GM18909 (cell line): Measurements from ENCODE around the gene STARD8.

ENCODE experiments used
- ATAC-seq: cut with Tn5 transposase; IDR thresholded peaks from one replicate; pipeline ENCODE4 v1.9.1; 2021; ENCODE audit warnings: mild to moderate bottlenecking; ENCODE audit not compliant: unreplicated experiment, poor library complexity

Gene STARD8

DNA sequence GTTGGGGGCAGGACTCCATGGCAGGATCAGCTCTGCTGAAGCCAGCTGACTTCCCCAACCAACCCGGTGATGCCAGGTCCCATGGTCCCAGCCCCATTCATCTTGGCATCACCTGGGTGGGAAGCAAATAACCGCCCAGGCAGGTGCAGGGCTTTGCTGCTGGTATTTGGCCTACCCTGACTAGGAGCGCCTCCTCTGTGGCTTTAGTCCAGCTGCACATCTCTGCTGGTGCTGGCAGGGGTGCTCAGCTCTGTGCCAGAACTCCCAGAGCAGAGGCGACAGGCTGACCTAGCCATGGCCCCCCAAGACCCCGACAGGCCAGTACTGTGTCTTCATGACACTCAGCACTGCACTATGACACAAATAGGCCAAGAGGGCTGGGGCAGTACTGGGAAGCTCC, 64.4 kb downstream of the STARD8 start:
- ATAC-seq = no peak

GRCh38 chrX:68714856-68715255, 67.4 kb downstream of the STARD8 start:
- ATAC-seq = no peak

- ATAC-seq = no peak
Measured at GRCh38 chrX:68717196-68717595, 69.7 kb downstream of the STARD8 start.

DNA sequence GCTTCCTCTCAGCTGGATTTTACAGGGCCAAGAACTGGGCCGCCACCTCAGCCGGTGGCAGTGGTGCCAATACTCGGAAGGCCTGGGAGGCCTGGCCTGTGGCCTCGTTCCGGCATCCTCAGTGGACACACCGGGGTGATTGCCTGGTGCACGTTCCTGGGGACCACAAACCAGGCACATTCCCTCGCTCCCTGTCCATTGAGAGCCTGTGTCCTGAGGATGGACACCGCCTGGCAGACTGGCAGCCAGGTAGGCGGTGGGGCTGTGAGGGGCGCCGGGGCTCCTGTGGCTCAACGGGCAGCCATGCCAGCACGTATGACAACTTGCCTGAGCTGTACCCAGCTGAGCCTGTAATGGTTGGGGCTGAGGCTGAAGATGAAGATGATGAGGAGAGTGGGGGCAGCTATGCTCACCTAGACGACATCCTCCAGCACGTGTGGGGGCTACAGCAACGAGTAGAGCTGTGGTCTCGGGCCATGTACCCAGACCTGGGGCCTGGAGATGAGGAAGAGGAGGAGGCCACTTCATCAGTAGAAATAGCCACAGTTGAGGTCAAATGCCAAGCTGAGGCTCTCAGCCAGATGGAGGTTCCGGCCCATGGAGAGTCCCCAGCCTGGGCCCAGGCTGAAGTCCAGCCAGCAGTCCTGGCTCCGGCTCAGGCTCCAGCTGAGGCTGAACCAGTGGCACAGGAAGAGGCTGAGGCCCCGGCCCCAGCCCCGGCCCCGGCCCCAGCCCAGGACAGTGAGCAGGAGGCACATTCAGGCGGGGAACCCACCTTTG, 70.4 kb downstream of the STARD8 start:
- no peak for ATAC-seq

GRCh38 chrX:68718443-68718820, 71.0 kb downstream of the STARD8 start:
- ATAC-seq = no peak

DNA sequence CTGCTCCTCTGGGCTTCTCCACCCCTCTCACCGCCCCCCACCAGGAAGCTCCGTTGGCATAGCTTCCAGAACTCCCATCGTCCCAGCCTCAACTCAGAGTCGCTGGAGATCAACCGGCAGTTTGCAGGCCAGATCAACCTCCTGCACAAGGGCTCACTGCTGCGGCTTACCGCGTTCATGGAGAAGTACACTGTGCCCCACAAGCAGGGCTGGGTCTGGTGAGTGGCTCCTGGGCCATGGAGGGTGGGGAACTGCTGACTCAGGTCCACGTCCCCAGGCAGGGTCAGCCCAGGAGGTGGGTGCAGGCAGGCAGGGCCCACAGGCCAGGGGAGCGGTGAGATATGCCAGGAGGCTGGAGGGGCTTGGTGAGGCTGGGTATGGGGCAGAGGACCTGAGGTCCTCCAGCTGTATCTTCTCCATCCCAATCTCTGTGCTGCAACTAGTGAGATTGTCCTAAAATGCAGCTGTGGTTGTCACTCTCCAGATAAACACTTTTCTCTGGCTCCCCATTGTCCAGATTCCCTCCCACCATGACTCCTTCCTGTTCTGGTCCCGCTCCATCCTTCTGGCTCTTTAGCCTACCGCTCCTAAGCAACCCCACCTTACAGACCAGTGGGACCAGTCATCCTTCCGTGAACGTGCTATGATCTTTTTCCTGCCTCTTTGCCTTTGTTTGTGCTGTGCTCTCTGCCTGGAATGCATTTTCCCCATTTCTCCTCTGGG, 71.9 kb downstream of the STARD8 start:
- no peak for ATAC-seq

- peak; percentile 38 for ATAC-seq
Measured at GRCh38 chrX:68719904-68720614, 72.6 kb downstream of the STARD8 start.

- ATAC-seq = no peak
Measured at GRCh38 chrX:68720851-68721250, 73.4 kb downstream of the STARD8 start.

DNA sequence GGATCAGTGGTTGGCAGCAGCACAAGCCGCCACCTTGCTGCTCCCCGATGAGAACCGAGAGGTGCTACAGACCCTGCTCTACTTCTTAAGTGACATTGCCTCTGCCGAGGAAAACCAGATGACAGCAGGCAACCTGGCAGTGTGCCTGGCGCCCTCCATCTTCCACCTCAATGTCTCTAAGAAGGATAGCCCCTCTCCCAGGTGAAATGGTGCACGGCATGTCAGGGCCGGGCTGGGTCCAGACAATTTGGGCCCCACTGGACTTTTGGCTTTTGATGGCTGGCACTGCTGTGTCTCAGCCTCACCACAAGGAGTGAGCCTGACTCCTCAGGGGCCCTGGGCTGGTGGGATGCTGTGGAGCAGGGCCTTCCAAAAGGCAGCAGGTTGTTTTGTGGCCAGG, 74.1 kb downstream of the STARD8 start:
- ATAC-seq = no peak

DNA sequence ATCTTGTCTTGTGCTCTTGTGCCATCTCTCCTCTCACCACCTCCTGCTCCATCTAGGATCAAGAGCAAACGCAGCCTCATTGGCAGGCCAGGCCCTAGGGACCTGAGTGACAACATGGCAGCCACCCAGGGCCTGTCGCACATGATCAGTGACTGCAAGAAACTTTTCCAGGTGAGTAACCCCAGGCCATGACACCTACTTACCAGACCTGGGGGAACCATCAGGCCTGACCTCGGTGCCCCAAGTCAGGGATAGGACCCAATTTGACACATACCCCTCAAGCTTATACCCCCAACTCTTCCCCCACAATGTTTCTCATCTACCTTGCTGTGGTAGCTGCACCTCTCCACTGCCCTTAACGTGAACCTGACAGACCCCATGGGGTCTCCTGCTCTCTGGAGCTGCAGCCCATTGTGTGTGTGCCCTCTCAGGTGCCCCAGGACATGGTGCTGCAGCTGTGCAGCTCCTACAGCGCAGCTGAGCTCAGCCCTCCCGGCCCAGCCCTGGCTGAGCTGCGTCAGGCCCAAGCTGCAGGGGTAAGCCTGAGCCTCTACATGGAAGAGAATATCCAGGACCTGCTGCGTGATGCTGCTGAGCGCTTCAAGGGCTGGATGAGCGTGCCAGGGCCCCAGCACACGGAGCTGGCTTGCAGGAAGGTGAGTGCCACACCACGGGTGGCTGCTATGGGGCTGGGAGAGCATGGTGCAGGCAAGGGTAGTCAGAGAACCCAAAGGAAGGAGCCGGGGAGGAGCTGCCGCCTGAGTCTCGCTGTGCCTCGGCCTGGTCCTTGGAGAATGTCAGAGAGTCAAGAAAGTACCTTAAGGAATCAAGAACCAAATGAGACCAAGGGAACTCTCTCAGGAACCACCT, 74.8 kb downstream of the STARD8 start:
- no peak for ATAC-seq

GRCh38 chrX:68723491-68724155, 76.2 kb downstream of the STARD8 start:
- ATAC-seq = no peak

DNA sequence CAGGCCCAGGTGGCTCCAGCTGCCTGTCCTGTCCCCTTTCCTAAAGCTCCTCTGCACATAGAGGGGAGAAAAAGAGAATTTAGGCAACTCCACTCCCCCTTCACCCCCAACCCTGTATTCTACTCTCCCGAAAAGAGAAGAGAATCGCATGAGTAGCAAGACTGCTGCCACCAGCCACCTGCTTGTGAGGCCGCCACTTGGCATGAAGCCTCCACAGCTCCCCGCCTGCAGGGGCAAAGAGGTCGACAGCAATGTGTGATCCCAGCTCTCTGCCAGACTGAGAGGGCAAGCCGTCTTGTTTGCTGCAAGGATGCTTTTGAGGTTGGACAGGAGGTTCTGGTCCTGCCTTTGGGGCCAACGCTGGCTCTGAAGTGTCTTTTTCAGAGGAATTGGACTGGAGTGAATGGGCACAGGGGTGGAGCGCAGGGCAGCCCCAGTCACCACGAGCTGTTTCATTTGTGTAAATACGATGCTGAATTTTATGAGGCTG, 77.1 kb downstream of the STARD8 start:
- no peak for ATAC-seq

- no peak for ATAC-seq
Measured at GRCh38 chrX:68725756-68726365, 78.4 kb downstream of the STARD8 start.

DNA sequence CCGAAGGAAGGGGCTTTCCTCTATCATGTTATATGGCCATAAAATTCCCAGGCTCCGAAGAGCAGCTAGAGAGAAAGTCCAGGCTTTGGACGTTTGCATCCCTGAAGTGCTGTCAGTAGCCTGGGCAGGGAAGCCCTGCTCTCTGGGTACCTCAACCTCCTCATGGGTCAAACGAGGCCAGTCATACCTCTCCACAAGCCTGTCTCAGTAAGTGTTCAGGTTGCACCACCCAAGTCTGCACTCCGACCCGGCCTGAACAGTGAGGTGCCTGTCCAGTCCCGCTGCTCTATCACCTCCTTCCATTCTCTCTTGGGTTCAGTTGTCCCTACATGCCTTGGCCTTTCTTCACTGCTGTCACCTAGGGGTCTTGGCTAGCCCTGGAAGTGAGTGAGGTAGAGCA, 78.9 kb downstream of the STARD8 start:
- ATAC-seq = no peak

- no peak for ATAC-seq
Measured at GRCh38 chrX:68727696-68728095, 80.2 kb downstream of the STARD8 start.

DNA sequence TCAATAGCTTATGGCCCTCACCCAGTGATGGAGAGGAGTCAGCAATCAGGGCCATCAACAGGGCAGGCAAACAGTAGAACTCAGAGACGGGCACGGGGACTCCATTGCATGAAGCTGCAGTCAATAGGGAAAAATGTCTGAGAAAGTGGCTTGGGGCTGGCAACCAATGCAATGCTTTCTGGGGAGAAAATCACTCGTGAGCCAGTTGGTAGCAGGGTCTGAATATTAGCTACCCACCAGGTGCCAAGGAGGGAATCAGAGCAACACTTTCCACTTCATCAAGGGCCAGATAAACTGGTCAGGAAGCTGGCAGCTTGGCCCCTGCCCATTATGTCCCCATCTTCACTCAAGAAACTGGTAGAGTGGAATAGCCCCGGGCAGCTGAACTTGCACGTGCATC, 80.7 kb downstream of the STARD8 start:
- ATAC-seq = no peak

DNA sequence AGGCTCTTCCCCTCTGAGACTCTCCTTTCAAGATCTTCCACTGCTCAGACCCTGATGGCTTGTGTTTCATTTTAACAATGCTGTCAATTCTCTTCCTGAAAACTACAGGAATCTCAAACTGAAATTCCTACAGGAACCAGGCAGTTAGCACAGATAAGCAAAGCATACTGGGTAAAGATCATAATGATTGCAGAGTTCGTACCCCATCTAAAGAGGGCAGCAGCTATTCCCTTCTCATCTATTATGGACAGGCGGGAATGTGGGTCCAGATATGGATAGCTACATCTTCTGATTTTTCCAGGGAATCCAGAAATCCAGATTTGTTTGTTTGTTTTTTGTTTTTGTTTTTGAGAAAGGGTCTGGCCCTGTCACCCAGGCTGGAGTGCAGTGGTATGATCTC, 83.8 kb downstream of the STARD8 start:
- no peak for ATAC-seq

DNA sequence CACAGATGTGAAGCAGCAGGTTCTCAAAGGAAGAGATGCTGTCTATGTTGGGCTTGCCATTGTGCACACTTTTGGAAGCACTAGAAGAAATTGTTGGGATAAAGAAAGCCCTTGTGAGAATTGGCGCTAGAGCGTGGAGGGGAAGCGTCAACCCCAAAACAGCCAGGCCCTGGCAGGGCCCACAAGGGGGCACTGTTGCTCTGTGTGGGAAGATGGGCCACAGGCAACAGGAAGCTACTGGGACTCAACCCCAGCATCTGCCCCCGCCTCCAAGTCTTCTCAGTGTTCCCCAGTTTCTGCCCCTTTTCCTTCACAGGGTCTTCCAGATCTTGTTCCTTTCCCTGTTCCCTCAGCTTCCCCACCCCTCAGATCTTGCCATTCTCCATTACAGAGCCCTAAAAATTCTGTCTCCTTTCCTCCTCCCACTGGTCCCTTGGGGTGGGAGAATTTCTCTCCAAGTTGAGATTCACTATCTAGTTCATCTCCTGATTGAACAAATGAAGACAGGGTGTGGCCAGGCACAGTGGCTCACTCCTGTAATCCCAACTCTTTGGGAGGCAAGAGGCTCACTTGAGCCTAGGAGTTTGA, 85.5 kb downstream of the STARD8 start:
- peak; percentile 84 for ATAC-seq

- no peak for ATAC-seq
Measured at GRCh38 chrX:68735266-68735665, 87.8 kb downstream of the STARD8 start.
